ENCODE results near the gene PTPN1.
A peak's percentile ranks its signal among the peaks of the same experiment; 100 is the strongest.
"Not testable (repeated sequence)": the region's sequence is repeated elsewhere in the genome, so short reads cannot be mapped to it uniquely, and the experiment has no call there.

The PTPN1 gene

DNA sequence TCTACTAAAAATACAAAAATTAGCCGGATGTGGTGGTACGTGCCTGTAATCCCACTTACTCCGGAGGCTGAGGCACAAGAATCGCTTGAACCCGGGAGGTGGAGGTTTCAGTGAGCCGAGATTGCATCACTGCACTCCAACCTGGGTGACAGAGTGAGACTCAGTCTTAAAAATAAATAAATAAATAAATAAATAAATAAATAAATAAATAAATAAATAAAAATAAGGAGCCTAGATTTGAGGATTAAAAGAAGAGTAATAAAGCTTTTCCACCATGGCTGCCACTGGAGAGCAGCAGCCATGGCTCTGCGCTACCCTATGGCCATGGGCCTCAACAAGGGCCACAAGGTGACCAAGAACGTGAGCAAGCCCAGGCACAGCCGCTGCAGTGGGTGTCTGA lies 110.3 kb downstream of the PTPN1 start:
- not testable (repeated sequence) for DNase-seq

DNA sequence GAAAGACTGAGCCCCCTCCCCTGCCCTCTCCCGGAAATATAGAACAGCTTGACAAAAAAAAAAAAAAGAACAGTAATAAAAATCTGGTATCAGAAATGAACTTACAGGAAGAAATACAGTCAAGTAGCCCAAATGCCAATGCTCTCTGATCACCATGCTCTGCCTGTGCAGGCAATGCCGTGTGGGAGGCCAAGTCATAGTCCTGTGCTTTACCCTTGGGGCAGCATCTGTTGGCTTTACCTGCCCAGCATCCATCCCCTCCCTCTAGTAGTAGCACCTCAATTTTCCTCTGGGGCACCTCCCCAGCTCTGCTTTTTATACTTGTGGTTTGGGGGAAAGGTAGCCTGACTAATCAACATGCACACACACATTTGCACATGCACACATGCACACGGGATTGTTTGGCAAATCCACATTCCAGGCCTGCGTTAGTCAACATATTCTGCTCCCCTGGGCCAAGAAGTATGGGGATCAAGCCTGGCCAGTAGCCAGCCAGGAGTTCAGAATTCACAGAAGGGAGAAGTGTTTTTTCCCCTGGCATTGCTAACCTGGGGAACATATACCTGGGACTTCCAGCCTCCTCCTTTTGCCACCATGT lies 111.0 kb downstream of the PTPN1 start:
- DNase-seq, result no peak

DNA sequence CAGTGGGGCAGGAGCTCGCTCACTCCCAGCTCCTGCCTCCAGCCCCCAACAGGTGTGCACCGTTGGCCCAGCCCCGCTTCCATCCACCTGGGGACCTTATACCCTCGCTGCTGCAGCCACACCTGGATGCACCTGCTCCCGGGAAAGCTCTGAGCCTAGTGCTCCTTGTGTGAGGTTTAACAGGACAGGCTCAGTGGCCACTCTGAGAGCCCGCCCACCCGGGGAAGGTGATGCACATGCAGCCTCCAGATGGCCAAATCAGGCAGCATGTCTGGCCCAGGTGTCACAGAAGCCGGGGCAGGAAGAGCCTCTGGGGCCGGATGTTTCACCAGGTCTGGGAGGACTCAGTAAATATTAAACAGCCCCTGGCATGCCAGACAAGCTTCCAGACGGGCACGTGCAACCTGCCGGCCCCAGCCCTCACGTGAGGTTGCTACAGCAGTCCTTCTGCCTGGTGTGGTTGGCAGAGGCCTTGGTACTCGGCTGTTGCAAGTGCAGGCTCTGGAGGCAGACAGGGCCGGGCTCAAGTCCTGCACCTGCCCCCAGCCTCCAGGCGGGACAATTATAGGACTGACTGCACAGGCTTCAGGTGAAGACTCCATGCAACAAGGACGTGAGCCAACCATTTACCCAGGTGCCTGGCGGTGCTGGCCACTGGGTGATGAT lies 114.3 kb downstream of the PTPN1 start:
- peak; percentile 48 for DNase-seq

DNA sequence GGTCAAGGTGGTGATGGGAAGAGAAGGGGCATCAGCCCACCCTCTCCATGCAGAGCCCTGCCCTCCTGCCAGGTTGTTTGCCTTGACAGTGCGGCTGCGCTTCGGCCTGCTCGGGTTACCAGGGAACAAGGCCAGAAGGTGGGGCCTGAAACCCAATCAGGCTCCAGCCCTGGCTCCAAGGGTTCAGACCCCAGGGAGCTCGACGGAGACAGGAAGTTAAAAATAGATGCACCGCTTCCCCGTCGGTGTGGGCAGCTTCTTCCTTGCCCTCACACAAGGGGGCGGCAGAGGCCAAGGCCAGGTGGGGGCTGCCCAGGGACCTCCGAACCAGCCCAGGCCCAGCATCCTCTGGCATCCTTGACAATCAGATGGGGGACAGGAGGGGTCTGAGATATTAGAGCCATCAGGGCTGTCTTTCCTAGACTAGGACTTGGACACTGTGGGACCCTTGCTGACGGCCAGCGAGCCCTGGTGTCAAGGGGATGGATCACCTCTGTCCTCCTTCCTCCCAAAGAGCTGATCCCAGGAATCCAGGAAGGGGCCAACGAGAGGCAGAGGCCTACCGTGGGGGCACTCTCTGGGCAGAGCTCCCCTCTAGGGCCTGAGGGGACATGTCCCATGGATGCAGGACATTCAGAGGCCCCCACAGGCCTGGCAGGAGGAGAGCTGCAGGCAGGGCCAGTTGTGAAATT lies 115.9 kb downstream of the PTPN1 start:
- no peak for DNase-seq

DNA sequence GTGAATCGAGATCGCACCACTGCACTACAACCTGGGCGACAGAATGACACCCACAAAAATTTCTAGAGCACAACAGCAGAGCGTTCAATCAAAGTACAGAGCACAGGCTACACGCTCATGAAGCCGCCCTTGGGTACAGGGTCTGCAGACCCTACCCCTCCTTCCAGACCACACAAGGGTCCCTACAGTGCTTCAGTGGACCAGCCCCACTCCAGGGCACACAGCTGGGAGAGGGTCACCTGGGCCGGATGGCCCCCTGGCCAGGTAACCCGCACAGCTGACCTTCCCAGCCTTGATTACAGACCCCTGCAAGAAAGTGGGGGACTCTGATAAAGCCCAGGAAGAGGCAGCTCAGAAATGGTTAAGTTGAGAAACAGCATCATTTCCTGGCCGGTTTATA lies 117.6 kb downstream of the PTPN1 start:
- DNase-seq, result no peak

DNA sequence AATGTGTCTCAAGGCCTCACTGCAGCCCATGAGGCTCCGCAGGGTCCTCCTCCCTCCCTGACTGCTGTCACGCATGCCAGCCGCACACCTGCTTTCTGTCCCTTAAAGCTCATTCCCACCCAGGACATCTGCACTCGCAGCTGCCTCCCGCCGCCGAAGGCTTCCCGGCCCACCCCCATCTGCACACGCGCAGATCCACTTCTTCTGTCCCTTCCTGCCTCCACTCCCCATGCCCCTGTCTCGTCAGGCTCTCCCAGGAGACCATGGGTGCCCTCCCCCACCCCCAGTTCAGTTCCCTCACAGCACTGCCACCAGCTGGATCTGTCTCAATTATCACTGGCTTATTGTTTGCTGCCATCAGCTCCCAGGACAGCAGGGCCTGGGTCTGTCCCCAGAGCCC lies 118.1 kb downstream of the PTPN1 start:
- DNase-seq, result no peak

DNA sequence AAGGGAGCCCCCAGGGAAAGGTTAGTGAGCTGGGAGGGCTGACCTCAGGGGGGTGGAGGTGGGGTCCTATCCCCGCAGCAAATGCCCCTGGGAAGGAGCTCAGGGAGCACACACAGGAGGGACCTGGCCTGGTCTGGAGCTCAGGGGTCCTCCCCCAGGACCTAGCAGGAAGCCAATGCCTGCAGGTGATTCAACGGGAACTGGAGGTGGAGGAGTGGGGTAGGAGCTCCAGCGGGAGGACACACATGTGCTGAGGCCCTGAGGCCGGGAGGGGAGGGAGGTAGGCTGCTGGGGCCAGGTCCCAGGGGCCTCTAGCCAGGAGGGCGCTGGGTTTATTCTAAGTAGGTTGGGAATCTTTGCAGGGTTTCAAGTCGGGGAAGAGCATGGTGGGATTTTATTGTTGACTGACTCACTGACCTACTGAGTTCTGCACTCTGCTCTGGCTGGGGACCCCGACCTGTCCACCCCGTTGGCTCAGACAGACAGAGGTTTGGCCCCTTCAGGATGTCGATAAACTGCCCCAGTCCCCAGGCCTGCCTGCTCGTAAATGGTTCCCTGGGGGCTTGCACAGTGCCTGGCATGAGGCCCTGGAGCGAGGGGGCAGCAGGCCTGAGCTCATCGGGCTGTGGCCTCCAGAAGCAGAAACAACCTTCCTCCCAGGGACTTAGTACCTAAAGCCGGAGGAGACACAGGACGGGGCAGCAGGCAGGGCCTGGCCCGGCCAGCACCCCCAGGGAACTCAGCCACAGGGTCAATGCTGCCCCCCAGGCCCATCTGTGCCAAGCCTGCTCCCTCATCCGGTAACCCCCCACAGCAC lies 118.9 kb downstream of the PTPN1 start:
- no peak for DNase-seq

DNA sequence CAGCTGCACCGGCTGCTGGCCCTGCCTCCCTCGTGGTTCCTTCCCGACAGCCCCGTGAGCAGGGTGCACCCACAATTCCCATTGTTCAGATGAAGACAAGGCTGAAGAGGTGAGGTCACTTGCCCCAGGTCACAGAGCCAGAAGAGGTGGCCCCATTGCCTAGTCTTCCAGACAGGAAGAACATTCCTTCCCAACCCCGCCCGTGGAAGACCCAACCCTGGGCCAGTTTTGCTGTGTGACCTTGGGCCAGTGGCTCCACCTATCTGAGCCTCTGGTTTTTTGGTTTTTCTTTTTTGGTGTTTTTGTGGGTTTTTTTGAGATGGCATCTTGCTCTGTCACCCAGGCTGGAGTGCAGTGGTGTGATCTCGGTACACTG lies 119.5 kb downstream of the PTPN1 start:
- no peak for DNase-seq

DNA sequence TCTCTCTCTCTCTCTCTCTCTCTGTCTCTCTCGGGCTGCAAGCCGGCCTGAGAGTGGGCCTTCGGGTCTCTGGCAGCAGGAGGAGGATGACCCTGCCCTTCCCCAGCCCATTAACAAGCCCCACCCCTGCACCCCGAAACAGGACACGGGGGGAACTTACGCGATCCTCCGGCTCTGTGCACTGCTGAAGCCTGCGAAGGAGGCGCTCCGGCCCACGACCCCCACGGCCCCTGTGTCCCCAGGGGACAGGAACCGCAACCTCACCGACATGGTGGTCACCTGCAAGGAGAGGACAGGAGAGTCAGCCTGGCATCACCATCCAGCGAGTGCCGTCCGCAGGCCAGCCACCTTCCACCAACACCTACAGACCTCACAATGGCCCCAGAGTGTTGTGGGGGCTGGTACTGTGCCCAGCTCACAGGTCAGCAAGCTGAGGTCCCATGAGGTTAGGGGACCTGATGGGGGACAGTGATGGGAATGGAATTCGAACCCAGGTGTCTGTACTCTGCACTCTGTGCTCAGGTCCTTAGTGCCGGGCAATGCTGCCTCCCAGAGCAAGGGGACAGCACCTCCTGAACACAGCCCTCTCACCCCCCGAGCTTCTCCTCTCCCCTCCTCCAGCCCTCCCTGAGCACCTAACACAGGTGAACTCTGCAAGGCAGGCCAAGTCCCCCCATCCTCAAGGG lies 120.5 kb downstream of the PTPN1 start:
- DNase-seq, result no peak

DNA sequence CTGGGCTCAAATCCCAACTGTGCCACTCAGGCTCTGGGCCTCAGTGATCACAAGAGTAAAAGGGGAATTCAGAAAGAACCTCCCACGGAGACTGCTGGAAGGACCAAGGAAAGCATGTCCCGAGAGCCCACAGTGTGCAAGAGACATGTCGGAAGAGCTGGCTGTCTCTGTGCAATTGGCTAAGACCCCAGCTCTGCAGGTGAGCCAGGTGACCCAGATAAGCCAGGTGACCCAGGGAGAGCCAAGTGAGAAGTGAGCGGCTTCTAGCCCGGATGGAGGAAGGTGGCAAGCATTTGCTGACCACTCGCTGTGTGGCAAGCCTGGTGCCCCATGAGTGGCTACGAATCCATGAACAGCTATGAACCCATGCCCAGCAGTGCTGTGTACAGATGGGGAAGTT lies 122.1 kb downstream of the PTPN1 start:
- no peak for DNase-seq

DNA sequence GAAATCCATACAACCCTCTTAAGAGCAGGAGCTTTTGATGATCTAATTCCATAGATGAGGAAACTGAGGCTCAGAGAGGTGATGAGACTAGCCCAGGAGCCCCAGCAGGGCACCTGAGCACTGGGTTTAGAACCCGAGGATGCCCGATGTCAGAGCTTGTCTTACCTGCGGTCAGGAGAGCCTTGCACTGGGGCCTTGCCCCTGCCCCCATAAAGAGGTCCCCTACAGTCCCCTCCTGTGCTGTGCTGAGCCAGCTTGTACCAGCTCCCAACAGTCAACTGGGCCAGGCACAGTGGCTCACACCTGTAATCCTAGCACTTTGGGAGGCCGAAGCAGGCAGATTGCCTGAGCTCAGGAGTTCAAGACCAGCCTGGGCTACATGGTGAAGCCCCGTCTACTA lies 122.5 kb downstream of the PTPN1 start:
- DNase-seq, result no peak

DNA sequence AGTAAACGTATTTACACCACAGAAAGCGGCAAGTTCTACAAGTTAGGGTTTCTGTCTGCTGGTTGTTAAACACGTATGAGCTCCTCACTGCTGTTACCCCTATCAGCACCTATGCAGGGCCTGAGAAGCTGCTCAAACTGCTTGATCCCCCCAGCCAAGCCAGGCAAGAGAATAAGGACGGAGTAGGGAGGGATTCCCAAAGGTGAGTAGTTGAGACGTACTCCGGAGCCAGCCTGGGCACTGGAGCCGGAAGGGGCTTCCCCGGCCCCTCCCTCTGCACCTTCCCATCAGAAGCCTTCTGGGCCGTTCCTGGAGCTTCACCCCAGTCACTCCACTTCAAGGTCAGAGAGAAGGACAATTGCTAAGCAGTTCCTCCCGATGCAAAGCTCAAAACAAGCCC lies 123.2 kb downstream of the PTPN1 start:
- DNase-seq, result no peak

DNA sequence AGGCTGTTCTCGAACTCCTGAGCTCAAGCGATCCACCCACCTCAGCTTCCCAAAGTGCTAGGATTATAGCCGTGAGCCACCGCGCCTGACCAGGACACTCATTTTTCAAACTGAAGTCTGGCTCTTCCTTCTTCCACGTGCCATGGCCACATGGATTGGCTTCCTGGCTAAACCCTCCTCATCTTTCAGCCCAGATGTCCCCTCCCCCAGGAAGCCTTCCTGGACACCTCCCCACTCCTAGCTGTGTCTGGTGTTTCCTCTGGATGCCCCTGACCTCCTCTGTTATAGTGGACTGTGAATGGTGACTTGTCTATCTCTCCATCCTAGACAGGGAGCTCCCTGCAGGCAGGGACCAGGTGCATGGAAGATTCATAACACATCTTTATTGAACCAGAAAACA lies 124.0 kb downstream of the PTPN1 start:
- DNase-seq, result no peak
